H9 (cell line): Measurements from ENCODE around the gene SDHB. TPM values are rescaled to one million over a fixed set of nuclear protein-coding genes. Genes with fewer than 3 reads are reported as not detected.

ENCODE experiments used
- DNase-seq: peaks from one replicate; pipeline ENCODE4 v3.0.0-alpha.2; 2017
- H2AFZ ChIP-seq: one replicate; pipeline ENCODE4 v1.6.1; 2013; ENCODE audit warnings: mild to moderate bottlenecking, low read length, control low read depth, moderate library complexity
- H2AK5ac ChIP-seq: 2 replicates; pipeline ENCODE4 v1.6.1; 2013; ENCODE audit warnings: low read length, control low read depth, mixed read lengths; ENCODE audit not compliant: insufficient read length
- H2BK120ac ChIP-seq: one replicate; pipeline ENCODE4 v1.6.1; 2013; ENCODE audit warnings: low read depth, mild to moderate bottlenecking, low read length, control low read depth, inconsistent platforms; ENCODE audit not compliant: poor library complexity, severe bottlenecking
- H2BK12ac ChIP-seq: 2 replicates; pipeline ENCODE4 v1.6.1; 2013; ENCODE audit warnings: low read length, control low read depth, mixed read lengths, low read depth; ENCODE audit not compliant: insufficient read length
- H2BK15ac ChIP-seq: 2 replicates; pipeline ENCODE4 v1.6.1; 2013; ENCODE audit warnings: low read depth, low read length, control low read depth
- H2BK20ac ChIP-seq: one replicate; pipeline ENCODE4 v1.6.1; 2013; ENCODE audit warnings: low read depth, mild to moderate bottlenecking, low read length, control low read depth, inconsistent platforms; ENCODE audit not compliant: poor library complexity, severe bottlenecking
- H2BK5ac ChIP-seq: 2 replicates; pipeline ENCODE4 v1.6.1; 2013; ENCODE audit warnings: low read length, control low read depth, mixed read lengths; ENCODE audit not compliant: insufficient read length
- H3K14ac ChIP-seq: 2 replicates; pipeline ENCODE4 v1.6.1; 2013; ENCODE audit warnings: low read length, control low read depth; ENCODE audit not compliant: insufficient read depth
- H3K18ac ChIP-seq: 2 replicates; pipeline ENCODE4 v1.6.1; 2013; ENCODE audit warnings: low read depth, mild to moderate bottlenecking, mixed read lengths, low read length, control low read depth; ENCODE audit not compliant: insufficient read length
- H3K23ac ChIP-seq: 2 replicates; pipeline ENCODE4 v1.6.1; 2013; ENCODE audit warnings: low read length, control low read depth, mixed read lengths, low read depth; ENCODE audit not compliant: insufficient read length
- H3K23me2 ChIP-seq: 2 replicates; pipeline ENCODE4 v1.6.1; 2013; ENCODE audit warnings: low read depth, mild to moderate bottlenecking, mixed read lengths, low read length, control low read depth; ENCODE audit not compliant: insufficient read length, poor library complexity, severe bottlenecking
- H3K27ac ChIP-seq: 2 replicates; pipeline ENCODE4 v1.5.1; 2013; ENCODE audit warnings: low read length, control low read depth, mixed read lengths, low read depth; ENCODE audit not compliant: insufficient read length
- H3K27me3 ChIP-seq: 2 replicates; pipeline ENCODE4 v1.6.1; 2013; ENCODE audit warnings: low read length, control low read depth, inconsistent platforms; ENCODE audit not compliant: insufficient read depth
- H3K4ac ChIP-seq: 2 replicates; pipeline ENCODE4 v1.6.1; 2013; ENCODE audit warnings: low read depth, mild to moderate bottlenecking, control low read depth, inconsistent platforms, low read length, moderate library complexity
- H3K4me1 ChIP-seq: 2 replicates; pipeline ENCODE4 v1.6.1; 2013; ENCODE audit warnings: low read length, control low read depth, inconsistent platforms; ENCODE audit not compliant: insufficient read depth
- H3K4me2 ChIP-seq: 2 replicates; pipeline ENCODE4 v1.6.1; 2013; ENCODE audit warnings: low read length, control low read depth, mixed read lengths; ENCODE audit not compliant: insufficient read length, insufficient read depth
- H3K56ac ChIP-seq: 2 replicates; pipeline ENCODE4 v1.6.1; 2013; ENCODE audit warnings: low read depth, mild to moderate bottlenecking, mixed read lengths, low read length, control low read depth; ENCODE audit not compliant: insufficient read length
- H3K79me1 ChIP-seq: 2 replicates; pipeline ENCODE4 v1.6.1; 2013; ENCODE audit warnings: low read depth, mild to moderate bottlenecking, moderate library complexity, low read length, control low read depth, inconsistent platforms; ENCODE audit not compliant: insufficient read depth, poor library complexity, severe bottlenecking
- H3K79me2 ChIP-seq: 2 replicates; pipeline ENCODE4 v1.6.1; 2013; ENCODE audit warnings: low read length, control low read depth, inconsistent platforms; ENCODE audit not compliant: insufficient read depth
- H3K9ac ChIP-seq: 2 replicates; pipeline ENCODE4 v1.6.1; 2013; ENCODE audit warnings: low read length, control low read depth, mixed read lengths; ENCODE audit not compliant: insufficient read length; ENCODE audit errors: extremely low read depth
- H3K9me3 ChIP-seq: one replicate; pipeline ENCODE4 v1.6.1; 2013; ENCODE audit warnings: low read depth, low read length, inconsistent platforms; ENCODE audit not compliant: control insufficient read depth
- H3T11ph ChIP-seq: one replicate; pipeline ENCODE4 v1.6.1; 2013; ENCODE audit warnings: mild to moderate bottlenecking, low read length, control low read depth, inconsistent platforms
- H4K20me1 ChIP-seq: one replicate; pipeline ENCODE4 v1.6.1; 2013; ENCODE audit not compliant: control insufficient read depth, insufficient read length, insufficient read depth
- H4K5ac ChIP-seq: 2 replicates; pipeline ENCODE4 v1.6.1; 2013; ENCODE audit warnings: low read depth, mild to moderate bottlenecking, mixed read lengths, low read length, control low read depth; ENCODE audit not compliant: insufficient read length
- H4K8ac ChIP-seq: replicated peaks from 2 replicates; pipeline ENCODE4 v1.6.1; 2013; ENCODE audit warnings: low read length, control low read depth, mixed read lengths, low read depth; ENCODE audit not compliant: insufficient read length
- H4K91ac ChIP-seq: 2 replicates; pipeline ENCODE4 v1.6.1; 2013; ENCODE audit warnings: low read depth, mild to moderate bottlenecking, moderate library complexity, mixed read lengths, low read length, control low read depth; ENCODE audit not compliant: insufficient read length
- H3K27ac Mint-ChIP-seq, 3 experiments: 2 replicates in 2 of 3; 3 replicates in 1 of 3; pipeline ENCODE4 v1.8.0; 2020 to 2021; ENCODE audit warnings: mixed read lengths in 3 of 3, mild to moderate bottlenecking in 1 of 3, moderate library complexity in 1 of 3
- H3K27me3 Mint-ChIP-seq: 2 replicates; pipeline ENCODE4 v1.8.0; 2021; ENCODE audit warnings: low read depth, mild to moderate bottlenecking, moderate library complexity, mixed read lengths
- H3K36me3 Mint-ChIP-seq, 3 experiments: 2 replicates in 2 of 3; 3 replicates in 1 of 3; pipeline ENCODE4 v1.8.0; 2020 to 2021; ENCODE audit warnings: low read depth in 3 of 3, mixed read lengths in 3 of 3; ENCODE audit not compliant: insufficient read depth in 1 of 3
- H3K4me1 Mint-ChIP-seq, 2 experiments: 2 replicates each; pipeline ENCODE4 v1.8.0; 2020; ENCODE audit warnings: mixed read lengths in 2 of 2
- H3K4me3 Mint-ChIP-seq, 2 experiments: 2 replicates in 1 of 2; 3 replicates in 1 of 2; pipeline ENCODE4 v1.8.0; 2020 to 2021; ENCODE audit warnings: mild to moderate bottlenecking in 2 of 2, mixed read lengths in 2 of 2, moderate library complexity in 1 of 2
- H3K9me3 Mint-ChIP-seq, 2 experiments: 2 replicates in 1 of 2; 3 replicates in 1 of 2; pipeline ENCODE4 v1.8.0; 2020; ENCODE audit warnings: mild to moderate bottlenecking in 2 of 2, mixed read lengths in 2 of 2, moderate library complexity in 1 of 2
- WGBS: extraction: QIAGEN DNeasy Blood & Tissue Kit; methylation state at CpG from one replicate; pipeline ENCODE4 v1.1.7; 2013; ENCODE audit warnings: missing lambda C conversion rate, low lambda C conversion rate, mixed read lengths; ENCODE audit not compliant: insufficient read length; ENCODE audit errors: extremely low coverage; 5-methylcytosine and 5-hydroxymethylcytosine counted together
- total RNA-seq: library from RNA; stranded (reverse); gene quantifications from 2 replicates; pipeline ENCODE4 v1.2.1, GENCODE V29; 2021
- TF ChIP-seq, protein P1 (sequence below): fragments of 200-600 bp; sonication (generic); conservative IDR thresholded peaks from 3 replicates; pipeline ENCODE4 v1.8.0; 2021; ENCODE audit warnings: antibody characterized with exemption, mild to moderate bottlenecking

The SDHB gene
- total RNA-seq, 1 experiment from 2014 or later: 77.5 TPM

DNA sequence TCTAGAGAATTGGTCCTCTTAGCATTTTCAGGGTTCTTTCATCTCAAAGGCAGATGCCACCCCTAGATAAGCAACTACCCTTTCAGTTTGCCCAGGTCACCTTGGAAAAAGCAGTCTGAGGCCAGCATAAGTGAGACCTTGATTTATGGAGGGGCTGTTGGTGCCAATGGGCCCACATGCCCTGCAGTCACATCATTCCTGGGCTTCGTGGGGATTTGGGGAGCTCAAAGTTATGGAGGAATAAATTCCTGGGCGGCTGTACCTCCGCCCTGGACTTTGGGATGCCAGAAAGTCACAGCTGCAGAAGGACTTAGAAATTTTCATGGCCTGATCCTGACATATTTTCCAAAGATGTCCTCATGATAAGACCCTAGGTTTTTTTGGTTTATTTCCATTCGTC is 2.7 kb upstream of the SDHB start:
- Histone ChIP-seq H3K27ac (no peak overlapping the region), H2BK5ac (no peak overlapping the region), H2BK20ac (no peak overlapping the region), H3K18ac (no peak overlapping the region), H3K23me2 (peaks cover 5% of the 10 kb centered on the region), H4K8ac (no peak overlapping the region), H3K4ac (no peak overlapping the region), H3K14ac (no peak overlapping the region), H2BK12ac (no peak overlapping the region), H3K56ac (no peak overlapping the region), H3K4me2 (no peak overlapping the region), H3K27me3 (peaks cover 2% of the 10 kb centered on the region; the same call in 1 of the 2 replicates), H2BK15ac (no peak overlapping the region), H2BK120ac (no peak overlapping the region), H3K79me2 (peaks cover 11% of the 10 kb centered on the region), H3K4me1 (peaks cover 6% of the 10 kb centered on the region; the same call in 1 of the 2 replicates), H3K79me1 (peaks cover 12% of the 10 kb centered on the region), H3K9ac (no peak overlapping the region), H4K20me1 (no peaks in the 10 kb centered on the region), H2AFZ (no peak overlapping the region), H3T11ph (no peak overlapping the region), H4K5ac (no peak overlapping the region), H2AK5ac (no peak overlapping the region), H3K9me3 (no peaks in the 10 kb centered on the region), H3K23ac (no peak overlapping the region), H4K91ac (no peak overlapping the region)
- Mint-ChIP-seq H3K4me3 (no peak overlapping the region; a peak in 1 of 5 replicates), H3K27ac (no peak overlapping the region; a peak in 1 of 7 replicates), H3K4me1 (peaks cover 16 to 25% of the 10 kb centered on the region in 2 experiments), H3K27me3 (peaks cover 12% of the 10 kb centered on the region), H3K9me3 (no peaks in the 10 kb centered on the region), H3K36me3 (peaks cover 0 to under 1% (median under 1%) of the 10 kb centered on the region in 3 experiments; a peak in 2 of 7 replicates)
- no peak for DNase-seq
- TF ChIP-seq, protein P1, sequence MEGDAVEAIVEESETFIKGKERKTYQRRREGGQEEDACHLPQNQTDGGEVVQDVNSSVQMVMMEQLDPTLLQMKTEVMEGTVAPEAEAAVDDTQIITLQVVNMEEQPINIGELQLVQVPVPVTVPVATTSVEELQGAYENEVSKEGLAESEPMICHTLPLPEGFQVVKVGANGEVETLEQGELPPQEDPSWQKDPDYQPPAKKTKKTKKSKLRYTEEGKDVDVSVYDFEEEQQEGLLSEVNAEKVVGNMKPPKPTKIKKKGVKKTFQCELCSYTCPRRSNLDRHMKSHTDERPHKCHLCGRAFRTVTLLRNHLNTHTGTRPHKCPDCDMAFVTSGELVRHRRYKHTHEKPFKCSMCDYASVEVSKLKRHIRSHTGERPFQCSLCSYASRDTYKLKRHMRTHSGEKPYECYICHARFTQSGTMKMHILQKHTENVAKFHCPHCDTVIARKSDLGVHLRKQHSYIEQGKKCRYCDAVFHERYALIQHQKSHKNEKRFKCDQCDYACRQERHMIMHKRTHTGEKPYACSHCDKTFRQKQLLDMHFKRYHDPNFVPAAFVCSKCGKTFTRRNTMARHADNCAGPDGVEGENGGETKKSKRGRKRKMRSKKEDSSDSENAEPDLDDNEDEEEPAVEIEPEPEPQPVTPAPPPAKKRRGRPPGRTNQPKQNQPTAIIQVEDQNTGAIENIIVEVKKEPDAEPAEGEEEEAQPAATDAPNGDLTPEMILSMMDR: no peak
- no CpG with 5 or more reads among the region's 4 CpGs for WGBS
